Measurements from ENCODE around the gene ADAM11.

- TF ChIP-seq EP300 (IDR thresholded peaks at IDR 0.05) (no peak), CTCF (IDR thresholded peaks at IDR 0.05) (no peak), RNF2 (IDR thresholded peaks at IDR 0.05; ENCODE audit: borderline replicate concordance, low read depth) (no peak), CEBPB (IDR thresholded peaks at IDR 0.05) (no peak), BHLHE40 (IDR thresholded peaks at IDR 0.05; ENCODE audit: low read depth, low read length) (no peak), PBX3 (IDR thresholded peaks at IDR 0.05) (no peak), RFX5 (IDR thresholded peaks at IDR 0.05) (no peak), POLR2A (IDR thresholded peaks at IDR 0.05; ENCODE audit: low read length) (no peak)
- TF ChIP-seq, protein P1, sequence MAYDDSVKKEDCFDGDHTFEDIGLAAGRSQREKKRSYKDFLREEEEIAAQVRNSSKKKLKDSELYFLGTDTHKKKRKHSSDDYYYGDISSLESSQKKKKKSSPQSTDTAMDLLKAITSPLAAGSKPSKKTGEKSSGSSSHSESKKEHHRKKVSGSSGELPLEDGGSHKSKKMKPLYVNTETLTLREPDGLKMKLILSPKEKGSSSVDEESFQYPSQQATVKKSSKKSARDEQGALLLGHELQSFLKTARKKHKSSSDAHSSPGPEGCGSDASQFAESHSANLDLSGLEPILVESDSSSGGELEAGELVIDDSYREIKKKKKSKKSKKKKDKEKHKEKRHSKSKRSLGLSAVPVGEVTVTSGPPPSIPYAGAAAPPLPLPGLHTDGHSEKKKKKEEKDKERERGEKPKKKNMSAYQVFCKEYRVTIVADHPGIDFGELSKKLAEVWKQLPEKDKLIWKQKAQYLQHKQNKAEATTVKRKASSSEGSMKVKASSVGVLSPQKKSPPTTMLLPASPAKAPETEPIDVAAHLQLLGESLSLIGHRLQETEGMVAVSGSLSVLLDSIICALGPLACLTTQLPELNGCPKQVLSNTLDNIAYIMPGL (CRISPR knock-in tag; IDR thresholded peaks at IDR 0.05; ENCODE audit: borderline replicate concordance) = no peak
- TF ChIP-seq, protein P2, sequence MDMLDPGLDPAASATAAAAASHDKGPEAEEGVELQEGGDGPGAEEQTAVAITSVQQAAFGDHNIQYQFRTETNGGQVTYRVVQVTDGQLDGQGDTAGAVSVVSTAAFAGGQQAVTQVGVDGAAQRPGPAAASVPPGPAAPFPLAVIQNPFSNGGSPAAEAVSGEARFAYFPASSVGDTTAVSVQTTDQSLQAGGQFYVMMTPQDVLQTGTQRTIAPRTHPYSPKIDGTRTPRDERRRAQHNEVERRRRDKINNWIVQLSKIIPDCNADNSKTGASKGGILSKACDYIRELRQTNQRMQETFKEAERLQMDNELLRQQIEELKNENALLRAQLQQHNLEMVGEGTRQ (IDR thresholded peaks at IDR 0.05) = no peak
- TF ChIP-seq, protein P3, sequence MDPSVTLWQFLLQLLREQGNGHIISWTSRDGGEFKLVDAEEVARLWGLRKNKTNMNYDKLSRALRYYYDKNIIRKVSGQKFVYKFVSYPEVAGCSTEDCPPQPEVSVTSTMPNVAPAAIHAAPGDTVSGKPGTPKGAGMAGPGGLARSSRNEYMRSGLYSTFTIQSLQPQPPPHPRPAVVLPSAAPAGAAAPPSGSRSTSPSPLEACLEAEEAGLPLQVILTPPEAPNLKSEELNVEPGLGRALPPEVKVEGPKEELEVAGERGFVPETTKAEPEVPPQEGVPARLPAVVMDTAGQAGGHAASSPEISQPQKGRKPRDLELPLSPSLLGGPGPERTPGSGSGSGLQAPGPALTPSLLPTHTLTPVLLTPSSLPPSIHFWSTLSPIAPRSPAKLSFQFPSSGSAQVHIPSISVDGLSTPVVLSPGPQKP (IDR thresholded peaks at IDR 0.05; ENCODE audit: low read depth, low read length) = no peak
These were observed 1.5 kb upstream of the ADAM11 start for GRCh38 chr17:44757045-44757917.

Measured in A549 (cell line).